GM12878 (cell line): ENCODE data around the gene APLP2. TPM values are rescaled to one million over a fixed set of nuclear protein-coding genes. Genes with fewer than 3 reads are reported as not detected.

Source experiments
- ATAC-seq: fragments of 200-7000 bp; cut with Tn5 transposase; 3 replicates; pipeline ENCODE4 v1.9.1; 2020; ENCODE audit warnings: mild to moderate bottlenecking, moderate library complexity
- BruUV-seq: library from RNA; stranded (reverse); fragments of 400-500 nt; replicated peaks from 2 replicates; lab custom pipeline; 2021; lab: Mats Ljungman, UMichigan
- CTCF ChIA-PET: fragments of 300-600 bp; sonication (Branson Sonifier 250); formaldehyde crosslinking; extraction: SDS; loops from one replicate; lab custom pipeline; 2021; ENCODE audit warnings: inconsistent platforms; lab: Yijun Ruan, JAX
- POLR2A ChIA-PET: fragments of 350-600 bp; formaldehyde crosslinking; extraction: SDS; loops from one replicate; lab custom pipeline; 2021; ENCODE audit warnings: inconsistent platforms; lab: Charles Lee
- RAD21 ChIA-PET: fragments of 300-600 bp; sonication (Branson Sonifier 250); formaldehyde crosslinking; loops from one replicate; lab custom pipeline; 2023; ENCODE audit warnings: antibody characterized with exemption; ENCODE audit not compliant: unreplicated experiment; lab: Charles Lee
- SMC1A ChIA-PET: fragments of 300-600 bp; sonication (Branson Sonifier 250); formaldehyde crosslinking; loops from one replicate; lab custom pipeline; 2023; ENCODE audit not compliant: unreplicated experiment, uncharacterized antibody; lab: Charles Lee
- DNase-seq: peaks from one replicate; pipeline ENCODE4 v3.0.0-alpha.2; 2011; ENCODE audit warnings: low read depth, low spot score
- FAIRE-seq: peaks from 3 replicates; lab custom pipeline; 2011; peaks lifted over from hg19 to GRCh38; lab: Jason Lieb, UNC
- H2AFZ ChIP-seq: 2 replicates; pipeline ENCODE4 v1.6.0; 2011; ENCODE audit warnings: low read depth, low read length, control low read depth; ENCODE audit not compliant: control insufficient read depth
- H3K27ac ChIP-seq: 2 replicates; pipeline ENCODE4 v1.5.1; 2011; ENCODE audit warnings: control low read depth; ENCODE audit not compliant: control insufficient read depth, insufficient read depth
- H3K27me3 ChIP-seq, 2 experiments: replicated peaks in 1 of 2; 2 replicates each; pipeline versions ENCODE4 v1.6.0 to v1.6.1; 2011; ENCODE audit warnings: low read length in 1 of 2; ENCODE audit not compliant: control insufficient read depth in 2 of 2, insufficient read depth in 2 of 2
- H3K36me3 ChIP-seq, 2 experiments: 2 replicates each; pipeline ENCODE4 v1.5.1; 2011; ENCODE audit warnings: low read length in 1 of 2; ENCODE audit not compliant: control insufficient read depth in 2 of 2, insufficient read depth in 2 of 2
- H3K4me1 ChIP-seq: 2 replicates; pipeline ENCODE4 v1.6.1; 2011; ENCODE audit warnings: mild to moderate bottlenecking, low read length, moderate library complexity, mixed read lengths; ENCODE audit not compliant: control insufficient read depth, insufficient read depth
- H3K4me2 ChIP-seq: 2 replicates; pipeline ENCODE4 v1.6.0; 2011; ENCODE audit warnings: control low read depth; ENCODE audit not compliant: control insufficient read depth, insufficient read depth
- H3K4me3 ChIP-seq: fragments of 200-600 bp; sonication (generic); 2 replicates; pipeline ENCODE4 v1.5.1; 2016
- H3K79me2 ChIP-seq: 2 replicates; pipeline ENCODE4 v1.6.0; 2011; ENCODE audit warnings: low read length; ENCODE audit not compliant: control insufficient read depth, insufficient read depth
- H3K9ac ChIP-seq: 2 replicates; pipeline ENCODE4 v1.8.0; 2011; ENCODE audit warnings: low read length, control low read depth, mixed read lengths; ENCODE audit not compliant: control insufficient read depth, insufficient read depth
- H3K9me3 ChIP-seq: replicated peaks from 3 replicates; pipeline ENCODE4 v1.5.1; 2011; ENCODE audit warnings: mild to moderate bottlenecking, low read length; ENCODE audit not compliant: control insufficient read depth, insufficient read depth
- H4K20me1 ChIP-seq: 2 replicates; pipeline ENCODE4 v1.6.0; 2011; ENCODE audit not compliant: control insufficient read depth, insufficient read depth
- CBX3 ChIP-seq: fragments of 200-600 bp; sonication (generic); IDR thresholded peaks from 2 replicates; pipeline ENCODE4 v1.6.1; 2016; ENCODE audit warnings: low read depth, borderline replicate concordance
- CHD1 ChIP-seq: IDR thresholded peaks from 2 replicates; pipeline ENCODE4 v1.6.1; 2012; ENCODE audit warnings: low read depth, low read length, improper control_type of control experiment
- CHD2 ChIP-seq: IDR thresholded peaks from 2 replicates; pipeline ENCODE4 v1.6.1; 2011; ENCODE audit warnings: low read depth, low read length, improper control_type of control experiment, borderline replicate concordance
- CTCF ChIP-seq, 3 experiments: IDR thresholded peaks in 2 of 3; conservative IDR thresholded peaks in 1 of 3; 2 replicates each; pipeline ENCODE4 v1.5.1; 2011; ENCODE audit warnings: low read depth in 3 of 3, low read length in 3 of 3, mild to moderate bottlenecking in 3 of 3, control low read depth in 2 of 3, moderate library complexity in 2 of 3, inconsistent platforms in 1 of 3, mixed read lengths in 1 of 3; ENCODE audit not compliant: control insufficient read depth in 2 of 3, insufficient read depth in 1 of 3; ENCODE audit errors: extremely low read depth in 1 of 3
- EZH2 ChIP-seq: IDR thresholded peaks from 2 replicates; pipeline ENCODE4 v1.6.1; 2012; ENCODE audit warnings: low read depth, mild to moderate bottlenecking, control low read depth, inconsistent platforms, low read length, borderline replicate concordance; ENCODE audit not compliant: control insufficient read depth
- IKZF1 ChIP-seq: fragments of 450-650 bp; conservative IDR thresholded peaks from 2 replicates; pipeline ENCODE4 v1.6.1; 2017; ENCODE audit warnings: antibody characterized with exemption, mild to moderate bottlenecking
- KLF5 ChIP-seq: fragments of 450-650 bp; IDR thresholded peaks from 2 replicates; pipeline ENCODE4 v1.6.1; 2014; ENCODE audit warnings: mild to moderate bottlenecking; ENCODE audit not compliant: partially characterized antibody
- ZNF622 ChIP-seq: fragments of 450-650 bp; IDR thresholded peaks from 2 replicates; pipeline ENCODE4 v1.6.1; 2017; ENCODE audit warnings: mild to moderate bottlenecking, inconsistent platforms
- ZSCAN29 ChIP-seq: fragments of 450-650 bp; IDR thresholded peaks from 2 replicates; pipeline ENCODE4 v1.6.1; 2017; ENCODE audit warnings: mild to moderate bottlenecking, moderate library complexity
- WGBS: methylation state at CpG from one replicate; pipeline ENCODE4 v1.1.6; 2016; ENCODE audit warnings: low lambda C conversion rate; ENCODE audit not compliant: insufficient replicate concordance, insufficient coverage; ENCODE audit errors: missing lambda C conversion rate; 5-methylcytosine and 5-hydroxymethylcytosine counted together
- in situ Hi-C: fragments of 300-500 bp; cut with MboI; formaldehyde crosslinking; loops from 9 replicates; pipeline ENCODE4 v1.14.3; 2018; ENCODE audit warnings: mixed read lengths
- intact Hi-C: fragments of 100-400 bp; cut with micrococcal nuclease; formaldehyde crosslinking; loops from one replicate; pipeline ENCODE4 v1.14.2; 2022; ENCODE audit not compliant: unreplicated experiment
- polyA plus RNA-seq, 11 experiments: library from polyadenylated mRNA; depleted of rRNA in 4 of 11; unstranded in 6 of 11; stranded (reverse) in 5 of 11; fragments of >200 nt; fragmentation: Nextera tagmentation in 4 of 11; fragmentation: Illumina TruSeq in 1 of 11; extraction: Ambion mirVana in 4 of 11; extraction: Trizol in 1 of 11; gene quantifications; 1 replicate in 1 of 11; 2 replicates in 10 of 11; pipeline versions ENCODE4 v1.2.1 to v1.2.3, GENCODE V29; 2011 to 2016; ENCODE audit warnings: inconsistent platforms in 2 of 11, missing spikeins in 2 of 11, low read depth in 1 of 11
- total RNA-seq, 4 experiments: library from RNA; depleted of rRNA in 3 of 4; stranded (reverse); fragments of >200 nt in 3 of 4; fragmentation: Illumina TruSeq in 1 of 4; extraction: Trizol in 1 of 4; gene quantifications; 2 replicates each; pipeline versions ENCODE4 v1.2.1 to v1.2.3, GENCODE V29; 2013 to 2021
- TF ChIP-seq, protein P1 (sequence below): fragments of 150-350 bp; IDR thresholded peaks from 2 replicates; pipeline ENCODE4 v1.6.1; 2016; ENCODE audit warnings: low read depth, low read length

The APLP2 gene
- total and polyA plus RNA-seq, 10 of the 15 experiments (the other 5 are each of a cell fraction or from before 2014, with no cell fraction given), result 2.3 to 38.8 (median 21.3) TPM

- Histone ChIP-seq H3K9me3 (no peaks in the 10 kb centered on the region), H3K9ac (no peak overlapping the region), H3K79me2 (no peaks in the 10 kb centered on the region), H3K4me1 (no peaks in the 10 kb centered on the region), H4K20me1 (no peaks in the 10 kb centered on the region), H3K27ac (no peak overlapping the region), H3K27me3 (no peaks in the 10 kb centered on the region; a peak in 2 of 4 replicates), H3K36me3 (no peaks in the 10 kb centered on the region), H3K4me2 (no peak overlapping the region), H3K4me3 (no peak overlapping the region), H2AFZ (no peak overlapping the region)
- ATAC-seq (peak; percentile 67), FAIRE-seq (no peak), DNase-seq (no peak)
- RAD21 ChIA-PET, result no interaction called here
- in situ Hi-C loops (no loop called here), intact Hi-C loops (no loop called here)
- 48% methylated on average over 3 of the region's 3 CpGs for WGBS
- CTCF ChIA-PET, result no interaction called here
- POLR2A ChIA-PET, result no interaction called here
- no peak for TF ChIP-seq ZNF622
- no peak for TF ChIP-seq CTCF (IDR thresholded peaks at IDR 0.05 in 2 of 3, conservative IDR thresholded peaks at IDR 0.05 in 1 of 3; ENCODE audit: control insufficient read depth in 2 of 3, extremely low read depth in 1 of 3, insufficient read depth in 1 of 3, low read depth in 3 of 3, low read length in 3 of 3)
- TF ChIP-seq CHD1, result no peak
- TF ChIP-seq, protein P1, sequence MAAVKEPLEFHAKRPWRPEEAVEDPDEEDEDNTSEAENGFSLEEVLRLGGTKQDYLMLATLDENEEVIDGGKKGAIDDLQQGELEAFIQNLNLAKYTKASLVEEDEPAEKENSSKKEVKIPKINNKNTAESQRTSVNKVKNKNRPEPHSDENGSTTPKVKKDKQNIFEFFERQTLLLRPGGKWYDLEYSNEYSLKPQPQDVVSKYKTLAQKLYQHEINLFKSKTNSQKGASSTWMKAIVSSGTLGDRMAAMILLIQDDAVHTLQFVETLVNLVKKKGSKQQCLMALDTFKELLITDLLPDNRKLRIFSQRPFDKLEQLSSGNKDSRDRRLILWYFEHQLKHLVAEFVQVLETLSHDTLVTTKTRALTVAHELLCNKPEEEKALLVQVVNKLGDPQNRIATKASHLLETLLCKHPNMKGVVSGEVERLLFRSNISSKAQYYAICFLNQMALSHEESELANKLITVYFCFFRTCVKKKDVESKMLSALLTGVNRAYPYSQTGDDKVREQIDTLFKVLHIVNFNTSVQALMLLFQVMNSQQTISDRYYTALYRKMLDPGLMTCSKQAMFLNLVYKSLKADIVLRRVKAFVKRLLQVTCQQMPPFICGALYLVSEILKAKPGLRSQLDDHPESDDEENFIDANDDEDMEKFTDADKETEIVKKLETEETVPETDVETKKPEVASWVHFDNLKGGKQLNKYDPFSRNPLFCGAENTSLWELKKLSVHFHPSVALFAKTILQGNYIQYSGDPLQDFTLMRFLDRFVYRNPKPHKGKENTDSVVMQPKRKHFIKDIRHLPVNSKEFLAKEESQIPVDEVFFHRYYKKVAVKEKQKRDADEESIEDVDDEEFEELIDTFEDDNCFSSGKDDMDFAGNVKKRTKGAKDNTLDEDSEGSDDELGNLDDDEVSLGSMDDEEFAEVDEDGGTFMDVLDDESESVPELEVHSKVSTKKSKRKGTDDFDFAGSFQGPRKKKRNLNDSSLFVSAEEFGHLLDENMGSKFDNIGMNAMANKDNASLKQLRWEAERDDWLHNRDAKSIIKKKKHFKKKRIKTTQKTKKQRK, result no peak
- TF ChIP-seq EZH2, result no peak
- no peak for TF ChIP-seq CBX3
- TF ChIP-seq KLF5, result no peak
- no peak for TF ChIP-seq ZSCAN29
- no peak for TF ChIP-seq IKZF1
- TF ChIP-seq CHD2, result no peak
- SMC1A ChIA-PET, result interaction anchor here (0.9 kb wide), 1 partner anchor 95 kb away, joined by 3 read pairs; no protein-coding TSS in a partner anchor
- BruUV-seq, result no TSS peak
Observed at GRCh38 chr11:130037058-130037457, 32.6 kb upstream of the APLP2 start.
